Measurements from ENCODE around the gene ANTXR2.
"Not testable (repeated sequence)": the region's sequence is repeated elsewhere in the genome, so short reads cannot be mapped to it uniquely, and the experiment has no call there.

ANTXR2 gene

DNA sequence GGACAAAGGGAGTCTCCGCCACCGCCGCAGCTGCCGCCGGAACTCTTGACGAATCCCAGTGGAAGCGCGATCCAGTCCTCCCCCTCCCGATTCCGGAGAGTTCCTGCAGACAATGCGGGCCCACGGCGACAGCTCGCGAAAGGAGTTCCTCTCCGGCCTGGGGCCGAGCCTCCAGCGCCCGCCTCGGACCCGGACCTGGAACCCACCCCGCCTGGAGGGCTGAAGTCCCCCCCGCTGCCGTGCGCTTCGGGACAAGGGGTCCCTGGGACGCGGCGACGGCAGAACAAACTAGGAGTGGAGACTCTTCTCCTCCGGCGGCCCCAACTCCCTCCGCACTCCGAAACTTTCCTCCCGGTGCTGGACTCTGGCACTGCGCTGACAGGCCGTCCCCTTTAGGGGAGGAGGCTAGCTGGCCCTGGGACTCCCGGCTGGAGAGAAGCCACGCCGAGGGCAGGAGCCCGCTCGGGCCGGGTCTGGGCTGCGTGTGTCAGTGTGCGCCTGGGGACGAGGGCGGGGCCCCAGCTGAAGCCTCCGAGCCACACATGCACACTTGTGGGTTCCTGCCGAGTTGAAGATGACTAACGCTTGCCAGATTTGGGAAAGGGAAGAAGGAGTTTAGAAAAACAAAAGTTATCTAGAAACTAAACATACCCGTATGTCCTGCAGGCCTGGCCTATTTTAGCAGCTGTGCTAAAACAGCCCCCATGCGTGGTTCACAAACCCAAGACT lies at the start of gene ANTXR2:
ANTXR2 (minus strand) TSS at position 486 of the 729 bp plus-strand sequence. CDS start 669 bp downstream, outside the sequence.
- peak; percentile 24 to 47 for DNase-seq (ENCODE audit: low read depth in 1 of 2, low spot score in 1 of 2)

DNA sequence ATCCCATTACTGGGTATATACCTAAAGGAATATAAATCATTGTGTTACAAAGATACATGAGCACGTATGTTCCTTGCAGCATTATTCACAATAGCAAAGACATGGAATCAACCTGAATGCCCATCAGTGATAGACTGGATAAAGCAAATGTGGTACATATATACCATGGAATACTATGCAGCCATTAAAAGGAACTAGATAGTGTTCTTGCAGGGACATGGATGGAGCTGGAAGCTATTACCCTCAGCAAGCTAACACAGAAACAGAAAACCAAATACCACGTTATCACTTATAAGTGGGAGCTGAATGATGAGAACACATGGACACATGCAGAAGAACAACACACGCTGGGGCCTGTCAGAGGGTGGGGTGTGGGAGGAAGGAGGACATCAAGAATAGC lies 48.8 kb upstream of the ANTXR2 start:
- not testable (repeated sequence) for DNase-seq (ENCODE audit: low read depth in 1 of 2, low spot score in 1 of 2)

GRCh38 chr4:80119620-80120019 lies 46.6 kb upstream of the ANTXR2 start:
- DNase-seq (ENCODE audit: low read depth in 1 of 2, low spot score in 1 of 2): not testable (repeated sequence)

GRCh38 chr4:80116516-80116915 lies 43.5 kb upstream of the ANTXR2 start:
- DNase-seq (ENCODE audit: low read depth in 1 of 2, low spot score in 1 of 2): no peak

- DNase-seq (ENCODE audit: low read depth in 1 of 2, low spot score in 1 of 2): no peak
These were observed 42.5 kb upstream of the ANTXR2 start for GRCh38 chr4:80115368-80116181.

DNA sequence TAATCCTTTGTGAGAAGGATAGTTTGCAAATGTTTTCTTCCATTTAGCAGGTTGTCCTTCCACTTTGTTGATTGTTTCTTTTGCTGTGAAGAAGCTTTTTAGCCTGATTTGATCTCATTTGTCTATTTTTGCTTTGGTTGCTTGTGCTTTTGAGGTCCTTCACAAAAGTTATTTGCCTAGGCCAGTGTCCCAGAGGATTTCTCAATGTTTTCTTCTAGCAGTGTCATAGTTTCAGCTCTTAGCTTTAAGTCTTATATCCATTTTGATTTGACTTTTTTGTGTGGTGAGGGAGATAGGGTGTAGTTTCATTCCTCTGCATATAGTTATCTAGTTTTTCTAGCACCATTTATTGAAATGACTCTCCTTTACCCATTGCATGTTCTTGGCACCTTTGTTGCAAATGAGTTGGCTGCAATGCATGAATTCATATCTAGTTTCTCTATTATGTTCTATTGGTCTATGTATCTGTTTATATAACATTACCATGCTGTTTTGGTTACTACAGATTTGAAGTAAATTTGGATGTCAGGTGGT lies 41.8 kb upstream of the ANTXR2 start:
- no peak for DNase-seq (ENCODE audit: low read depth in 1 of 2, low spot score in 1 of 2)

DNA sequence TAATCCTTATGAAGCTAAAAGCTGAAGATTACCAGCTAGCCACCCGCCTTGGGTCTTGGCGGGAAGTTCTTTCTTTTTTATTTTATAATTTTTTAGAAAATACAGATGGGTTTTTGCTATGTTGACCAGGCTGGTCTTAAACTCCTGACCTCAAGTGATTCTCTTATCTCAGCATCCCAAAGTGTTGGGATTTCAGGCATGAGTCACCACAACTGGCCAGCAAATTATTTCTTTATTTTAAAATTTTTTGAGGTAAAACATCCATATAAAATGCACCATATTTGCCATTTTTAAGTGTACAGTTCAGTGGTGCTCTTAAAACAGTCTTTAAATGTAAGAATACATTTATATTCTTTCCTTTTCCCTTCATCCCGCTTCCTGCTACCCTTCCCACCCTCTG lies 40.6 kb upstream of the ANTXR2 start:
- no peak for DNase-seq (ENCODE audit: low read depth in 1 of 2, low spot score in 1 of 2)

GRCh38 chr4:80112236-80112635 lies 39.2 kb upstream of the ANTXR2 start:
- no peak for DNase-seq (ENCODE audit: low read depth in 1 of 2, low spot score in 1 of 2)

- DNase-seq (ENCODE audit: low read depth in 1 of 2, low spot score in 1 of 2): no peak
These were observed 38.2 kb upstream of the ANTXR2 start for GRCh38 chr4:80111276-80111675.

- no peak for DNase-seq (ENCODE audit: low read depth in 1 of 2, low spot score in 1 of 2)
These were observed 34.3 kb upstream of the ANTXR2 start for GRCh38 chr4:80107374-80107773.

DNA sequence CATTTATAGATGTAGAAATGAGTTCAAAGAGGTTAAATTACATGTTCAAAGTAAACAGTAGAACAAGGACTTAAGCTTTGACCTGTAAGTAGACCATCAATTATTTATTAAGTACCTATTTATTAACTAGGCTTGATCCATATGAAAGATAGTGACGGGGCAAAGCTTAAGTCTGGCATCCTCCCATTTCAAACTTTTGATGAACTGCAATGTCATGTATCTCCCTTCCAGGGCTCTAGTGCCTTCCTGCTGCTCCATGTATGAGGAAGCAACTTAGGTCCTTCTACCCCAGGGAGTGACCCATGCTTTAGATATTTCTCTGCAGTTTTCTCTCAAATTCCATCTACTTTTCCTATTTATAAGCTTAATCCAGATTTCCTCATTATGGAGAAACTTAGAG lies 31.9 kb upstream of the ANTXR2 start:
- no peak for DNase-seq (ENCODE audit: low read depth in 1 of 2, low spot score in 1 of 2)

DNA sequence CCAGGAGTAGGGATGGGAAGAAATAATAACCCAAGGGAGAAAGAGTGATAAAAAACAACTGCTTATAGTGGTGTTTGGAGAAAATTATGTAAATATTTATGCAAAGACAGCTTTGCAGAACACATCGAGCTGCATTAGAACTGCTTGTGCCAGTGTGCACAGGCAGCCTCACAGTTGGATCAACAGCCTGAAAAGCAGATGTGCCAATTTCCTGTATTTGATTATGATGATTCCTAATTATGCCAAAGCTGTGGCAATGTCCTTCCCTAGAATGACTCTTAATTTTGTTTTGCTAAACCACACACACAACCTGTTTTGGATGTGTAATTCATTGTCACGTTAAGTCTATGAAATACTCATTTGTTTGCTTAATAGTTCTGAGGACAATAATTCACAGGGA lies 30.6 kb upstream of the ANTXR2 start:
- DNase-seq (ENCODE audit: low read depth in 1 of 2, low spot score in 1 of 2): no peak

DNA sequence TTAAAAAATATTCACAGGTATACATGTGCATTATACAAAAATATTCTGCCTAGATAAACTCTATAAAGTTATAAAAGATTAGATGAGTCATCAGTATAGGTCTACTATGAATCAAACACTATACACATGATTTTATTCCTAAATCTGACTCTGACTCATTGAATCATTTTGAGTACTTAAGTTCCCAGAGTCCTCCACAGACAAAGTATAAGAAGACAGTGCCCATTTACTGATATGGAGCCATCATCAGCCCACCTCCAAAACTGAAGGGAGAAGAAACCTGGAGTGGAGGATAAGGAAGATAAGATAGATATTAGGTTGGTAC lies 28.7 kb upstream of the ANTXR2 start:
- DNase-seq (ENCODE audit: low read depth in 1 of 2, low spot score in 1 of 2): no peak

- no peak for DNase-seq (ENCODE audit: low read depth in 1 of 2, low spot score in 1 of 2)
These were observed 28.2 kb upstream of the ANTXR2 start for GRCh38 chr4:80101071-80101791.

DNA sequence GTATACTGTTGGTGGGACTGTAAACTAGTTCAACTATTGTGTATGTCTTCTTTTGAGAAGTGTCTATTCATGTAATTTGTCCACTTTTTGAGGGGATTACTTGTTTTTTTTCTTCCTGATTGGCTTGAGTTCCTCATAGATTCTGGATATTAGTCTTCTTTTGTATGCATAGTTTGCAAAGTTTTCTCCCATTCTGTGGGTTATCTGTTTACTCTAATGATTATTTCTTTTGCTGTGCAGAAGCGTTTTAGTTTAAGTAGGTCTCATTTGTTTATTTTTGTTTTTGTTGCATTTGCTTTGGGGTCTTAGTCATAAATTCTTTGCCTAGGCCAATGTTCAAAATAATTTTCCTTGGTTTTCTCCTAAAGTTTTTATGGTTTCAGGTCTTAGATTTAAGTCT lies 26.6 kb upstream of the ANTXR2 start:
- DNase-seq (ENCODE audit: low read depth in 1 of 2, low spot score in 1 of 2): no peak

DNA sequence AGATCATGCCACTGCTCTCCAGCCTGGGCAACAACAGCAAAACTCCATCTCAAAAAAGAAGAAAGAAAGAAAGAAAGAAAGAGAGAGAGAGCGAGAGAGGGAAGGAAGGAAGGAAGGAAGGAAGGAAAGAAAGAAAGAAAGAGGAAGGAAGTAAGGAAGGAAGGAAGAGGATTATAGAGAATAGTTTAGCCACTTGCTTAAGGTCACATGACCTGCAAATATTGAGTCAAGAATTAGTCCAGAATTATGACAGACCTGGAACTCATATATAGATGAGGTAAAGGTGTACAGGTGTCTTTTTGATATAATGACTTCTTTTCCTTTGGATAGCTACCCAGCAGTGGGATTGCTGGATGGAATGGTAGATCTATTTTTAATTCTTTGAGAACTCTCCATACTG lies 25.6 kb upstream of the ANTXR2 start:
- DNase-seq (ENCODE audit: low read depth in 1 of 2, low spot score in 1 of 2): no peak

DNA sequence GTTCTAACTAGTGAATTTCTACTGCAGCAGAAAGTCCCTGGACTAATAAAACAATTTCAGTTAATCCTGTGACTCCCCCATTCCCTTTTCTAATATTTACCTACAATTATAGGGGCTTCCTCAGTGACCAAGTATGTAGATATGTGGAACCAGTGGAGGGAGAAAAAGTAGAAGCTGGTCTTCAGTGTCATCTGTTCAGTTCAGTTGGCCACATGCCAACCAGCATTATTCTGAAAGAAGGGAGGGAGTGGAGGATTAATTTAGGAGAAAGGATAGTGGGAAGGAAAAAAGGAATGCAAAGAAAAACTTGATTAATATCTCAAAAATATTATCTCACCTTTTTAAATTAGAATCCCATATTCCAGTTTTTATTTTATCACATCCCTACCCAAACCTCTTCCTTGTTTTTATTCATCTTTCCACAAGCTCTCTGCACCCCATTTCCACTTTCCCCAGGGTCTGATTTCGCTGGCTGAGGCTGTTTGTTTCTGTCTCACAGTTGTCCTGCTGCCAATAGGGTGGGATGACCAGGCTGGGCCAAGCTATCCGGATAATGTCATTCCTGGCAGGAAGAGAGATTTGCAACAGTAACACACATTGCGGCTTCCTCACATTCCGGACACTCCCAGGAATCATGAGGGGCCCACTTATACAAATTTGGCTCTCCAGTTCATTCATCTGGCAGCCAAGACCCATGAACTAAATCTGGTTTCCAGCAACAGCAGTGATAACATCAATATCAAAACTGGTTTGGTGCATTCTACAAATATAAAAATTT lies 24.6 kb upstream of the ANTXR2 start:
- no peak for DNase-seq (ENCODE audit: low read depth in 1 of 2, low spot score in 1 of 2)

GRCh38 chr4:80096175-80096850 lies 23.3 kb upstream of the ANTXR2 start:
- DNase-seq (ENCODE audit: low read depth in 1 of 2, low spot score in 1 of 2): no peak

DNA sequence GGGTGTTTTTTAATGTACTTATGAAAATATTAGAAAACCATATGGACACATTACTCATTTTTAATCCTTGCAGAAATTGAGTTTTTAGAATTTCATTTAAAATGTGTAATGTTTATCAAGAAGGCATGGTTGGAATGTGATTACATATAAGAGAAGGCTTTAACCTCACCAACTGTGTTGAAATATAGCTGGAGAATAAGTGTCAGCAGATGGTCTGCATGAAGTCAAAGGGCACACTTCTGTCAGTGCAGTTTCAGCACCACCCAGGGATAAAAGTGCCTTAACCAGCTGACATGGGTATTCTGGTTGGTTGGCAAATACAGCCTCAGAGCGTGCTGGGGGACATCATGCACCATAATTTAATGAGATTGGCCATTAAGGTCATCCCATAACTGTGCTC lies 21.2 kb upstream of the ANTXR2 start:
- DNase-seq (ENCODE audit: low read depth in 1 of 2, low spot score in 1 of 2): no peak

DNA sequence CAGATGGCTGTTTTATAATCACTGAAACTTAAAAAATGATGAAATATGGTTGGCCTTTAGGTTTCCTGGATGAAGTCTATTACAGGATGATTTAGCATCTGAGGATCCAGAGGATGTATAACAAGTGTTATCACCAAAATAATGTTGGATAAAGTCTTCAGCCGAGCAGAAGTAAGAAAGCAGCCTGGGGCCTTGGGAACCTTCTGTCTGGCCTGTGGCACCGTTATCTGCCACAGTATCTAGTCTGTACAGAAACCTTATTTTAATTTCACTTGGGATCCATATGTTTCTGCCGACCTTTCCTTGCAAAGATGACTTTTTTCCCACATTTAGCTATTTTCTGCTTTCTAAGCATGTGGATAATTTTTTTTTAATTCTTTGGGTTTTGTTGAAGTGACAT lies 20.5 kb upstream of the ANTXR2 start:
- no peak for DNase-seq (ENCODE audit: low read depth in 1 of 2, low spot score in 1 of 2)
